GM12878 (cell line): ENCODE data around the gene TUBB1. TPM values are rescaled to one million over a fixed set of nuclear protein-coding genes. Genes with fewer than 3 reads are reported as not detected.
A peak's percentile ranks its signal among the peaks of the same experiment; 100 is the strongest.

Experiments
- ATAC-seq: fragments of 200-7000 bp; cut with Tn5 transposase; 3 replicates; pipeline ENCODE4 v1.9.1; 2020; ENCODE audit warnings: mild to moderate bottlenecking, moderate library complexity
- BruUV-seq: library from RNA; stranded (reverse); fragments of 400-500 nt; replicated peaks from 2 replicates; lab custom pipeline; 2021; lab: Mats Ljungman, UMichigan
- CTCF ChIA-PET: fragments of 300-600 bp; sonication (Branson Sonifier 250); formaldehyde crosslinking; extraction: SDS; loops from one replicate; lab custom pipeline; 2021; ENCODE audit warnings: inconsistent platforms; lab: Yijun Ruan, JAX
- POLR2A ChIA-PET: fragments of 350-600 bp; formaldehyde crosslinking; extraction: SDS; loops from one replicate; lab custom pipeline; 2021; ENCODE audit warnings: inconsistent platforms; lab: Charles Lee
- RAD21 ChIA-PET: fragments of 300-600 bp; sonication (Branson Sonifier 250); formaldehyde crosslinking; loops from one replicate; lab custom pipeline; 2023; ENCODE audit warnings: antibody characterized with exemption; ENCODE audit not compliant: unreplicated experiment; lab: Charles Lee
- SMC1A ChIA-PET: fragments of 300-600 bp; sonication (Branson Sonifier 250); formaldehyde crosslinking; loops from one replicate; lab custom pipeline; 2023; ENCODE audit not compliant: unreplicated experiment, uncharacterized antibody; lab: Charles Lee
- DNase-seq: peaks from one replicate; pipeline ENCODE4 v3.0.0-alpha.2; 2011; ENCODE audit warnings: low read depth, low spot score
- FAIRE-seq: peaks from 3 replicates; lab custom pipeline; 2011; peaks lifted over from hg19 to GRCh38; lab: Jason Lieb, UNC
- H2AFZ ChIP-seq: 2 replicates; pipeline ENCODE4 v1.6.0; 2011; ENCODE audit warnings: low read depth, low read length, control low read depth; ENCODE audit not compliant: control insufficient read depth
- H3K27ac ChIP-seq: 2 replicates; pipeline ENCODE4 v1.5.1; 2011; ENCODE audit warnings: control low read depth; ENCODE audit not compliant: control insufficient read depth, insufficient read depth
- H3K27me3 ChIP-seq, 2 experiments: replicated peaks in 1 of 2; 2 replicates each; pipeline versions ENCODE4 v1.6.0 to v1.6.1; 2011; ENCODE audit warnings: low read length in 1 of 2; ENCODE audit not compliant: control insufficient read depth in 2 of 2, insufficient read depth in 2 of 2
- H3K36me3 ChIP-seq, 2 experiments: 2 replicates each; pipeline ENCODE4 v1.5.1; 2011; ENCODE audit warnings: low read length in 1 of 2; ENCODE audit not compliant: control insufficient read depth in 2 of 2, insufficient read depth in 2 of 2
- H3K4me1 ChIP-seq: 2 replicates; pipeline ENCODE4 v1.6.1; 2011; ENCODE audit warnings: mild to moderate bottlenecking, low read length, moderate library complexity, mixed read lengths; ENCODE audit not compliant: control insufficient read depth, insufficient read depth
- H3K4me2 ChIP-seq: 2 replicates; pipeline ENCODE4 v1.6.0; 2011; ENCODE audit warnings: control low read depth; ENCODE audit not compliant: control insufficient read depth, insufficient read depth
- H3K4me3 ChIP-seq: fragments of 200-600 bp; sonication (generic); 2 replicates; pipeline ENCODE4 v1.5.1; 2016
- H3K79me2 ChIP-seq: 2 replicates; pipeline ENCODE4 v1.6.0; 2011; ENCODE audit warnings: low read length; ENCODE audit not compliant: control insufficient read depth, insufficient read depth
- H3K9ac ChIP-seq: 2 replicates; pipeline ENCODE4 v1.8.0; 2011; ENCODE audit warnings: low read length, control low read depth, mixed read lengths; ENCODE audit not compliant: control insufficient read depth, insufficient read depth
- H3K9me3 ChIP-seq: replicated peaks from 3 replicates; pipeline ENCODE4 v1.5.1; 2011; ENCODE audit warnings: mild to moderate bottlenecking, low read length; ENCODE audit not compliant: control insufficient read depth, insufficient read depth
- H4K20me1 ChIP-seq: 2 replicates; pipeline ENCODE4 v1.6.0; 2011; ENCODE audit not compliant: control insufficient read depth, insufficient read depth
- CBX5 ChIP-seq: sonication (generic); IDR thresholded peaks from 2 replicates; pipeline ENCODE4 v1.6.1; 2016; ENCODE audit warnings: low read depth, moderate library complexity, mild to moderate bottlenecking, inconsistent platforms
- CUX1 ChIP-seq: IDR thresholded peaks from 2 replicates; pipeline ENCODE4 v1.6.1; 2012; ENCODE audit warnings: improper control_type of control experiment, low read depth, low read length; ENCODE audit not compliant: insufficient replicate concordance
- IRF5 ChIP-seq: fragments of 450-650 bp; IDR thresholded peaks from 2 replicates; pipeline ENCODE4 v1.6.1; 2017; ENCODE audit warnings: borderline replicate concordance
- NFYA ChIP-seq: IDR thresholded peaks from 2 replicates; pipeline ENCODE4 v1.6.1; 2011; ENCODE audit warnings: low read depth, mild to moderate bottlenecking, low read length, improper control_type of control experiment, borderline replicate concordance
- PBX3 ChIP-seq: IDR thresholded peaks from 2 replicates; pipeline ENCODE4 v1.6.1; 2011; ENCODE audit warnings: mild to moderate bottlenecking, low read depth, low read length, moderate library complexity; ENCODE audit not compliant: insufficient replicate concordance
- RBBP5 ChIP-seq: fragments of 200-600 bp; sonication (generic); conservative IDR thresholded peaks from 2 replicates; pipeline ENCODE4 v1.6.1; 2016
- WGBS: methylation state at CpG from one replicate; pipeline ENCODE4 v1.1.6; 2016; ENCODE audit warnings: low lambda C conversion rate; ENCODE audit not compliant: insufficient replicate concordance, insufficient coverage; ENCODE audit errors: missing lambda C conversion rate; 5-methylcytosine and 5-hydroxymethylcytosine counted together
- in situ Hi-C: fragments of 300-500 bp; cut with MboI; formaldehyde crosslinking; loops from 9 replicates; pipeline ENCODE4 v1.14.3; 2018; ENCODE audit warnings: mixed read lengths
- intact Hi-C: fragments of 100-400 bp; cut with micrococcal nuclease; formaldehyde crosslinking; loops from one replicate; pipeline ENCODE4 v1.14.2; 2022; ENCODE audit not compliant: unreplicated experiment
- polyA plus RNA-seq, 11 experiments: library from polyadenylated mRNA; depleted of rRNA in 4 of 11; unstranded in 6 of 11; stranded (reverse) in 5 of 11; fragments of >200 nt; fragmentation: Nextera tagmentation in 4 of 11; fragmentation: Illumina TruSeq in 1 of 11; extraction: Ambion mirVana in 4 of 11; extraction: Trizol in 1 of 11; gene quantifications; 1 replicate in 1 of 11; 2 replicates in 10 of 11; pipeline versions ENCODE4 v1.2.1 to v1.2.3, GENCODE V29; 2011 to 2016; ENCODE audit warnings: inconsistent platforms in 2 of 11, missing spikeins in 2 of 11, low read depth in 1 of 11
- total RNA-seq, 4 experiments: library from RNA; depleted of rRNA in 3 of 4; stranded (reverse); fragments of >200 nt in 3 of 4; fragmentation: Illumina TruSeq in 1 of 4; extraction: Trizol in 1 of 4; gene quantifications; 2 replicates each; pipeline versions ENCODE4 v1.2.1 to v1.2.3, GENCODE V29; 2013 to 2021

Gene TUBB1
- total and polyA plus RNA-seq, 10 of the 15 experiments (the other 5 are each of a cell fraction or from before 2014, with no cell fraction given): 0.02 to 0.20 (median 0.06) TPM; not detected in 3

- no peak overlapping the region for H3K27ac ChIP-seq
- H3K9me3 ChIP-seq: peaks cover 2% of the 10 kb centered on the region; the same call in 2 of the 3 replicates
- BruUV-seq: no TSS peak
- ATAC-seq (no peak), DNase-seq (no peak), FAIRE-seq (no peak)
- no peak overlapping the region for H2AFZ ChIP-seq
- no peaks in the 10 kb centered on the region for H3K27me3 ChIP-seq
- POLR2A ChIA-PET: no interaction called here
- no peak overlapping the region for H3K4me2 ChIP-seq
- 55% methylated on average over 1 of the region's 1 CpG for WGBS
- H3K4me1 ChIP-seq: peaks cover 28% of the 10 kb centered on the region
- H3K79me2 ChIP-seq: no peaks in the 10 kb centered on the region
- no peak overlapping the region for H3K9ac ChIP-seq
- intact Hi-C loops (no loop called here), in situ Hi-C loops (no loop called here)
- SMC1A ChIA-PET: interaction anchor here (1.4 kb wide), 1 partner anchor 105 kb away, joined by 4 read pairs; no protein-coding TSS in a partner anchor
- H3K4me3 ChIP-seq: no peak overlapping the region
- no peaks in the 10 kb centered on the region for H4K20me1 ChIP-seq
- TF ChIP-seq NFYA (no peak), CBX5 (0 out of 2 replicates have a peak, but pooled peaks have one; percentile 24)
- H3K36me3 ChIP-seq: no peaks in the 10 kb centered on the region
- RAD21 ChIA-PET: no interaction called here
- CTCF ChIA-PET: no interaction called here
Observed at GRCh38 chr20:58975353-58975752, 43.9 kb upstream of the TUBB1 start.

GRCh38 chr20:58976061-58976730 lies 43.0 kb upstream of the TUBB1 start:
- FAIRE-seq (no peak), DNase-seq (no peak), ATAC-seq (peak; percentile 74)
- BruUV-seq: no TSS peak
- Histone ChIP-seq H3K9ac (no peak overlapping the region), H3K4me1 (peaks cover 28% of the 10 kb centered on the region), H3K27ac (no peak overlapping the region), H3K79me2 (peaks cover 3% of the 10 kb centered on the region; the same call in 1 of the 2 replicates), H4K20me1 (no peaks in the 10 kb centered on the region), H2AFZ (peak overlapping the region; percentile 20; the same call in 1 of the 2 replicates), H3K4me2 (no peak overlapping the region), H3K9me3 (peaks cover 2% of the 10 kb centered on the region; the same call in 2 of the 3 replicates), H3K36me3 (no peaks in the 10 kb centered on the region), H3K27me3 (no peaks in the 10 kb centered on the region), H3K4me3 (no peak overlapping the region)
- intact Hi-C loops: no loop called here
- CTCF ChIA-PET: interaction anchor here (1.0 kb wide), 1 partner anchor 38 kb away, joined by 4 read pairs; no protein-coding TSS in a partner anchor
- in situ Hi-C loops: no loop called here
- POLR2A ChIA-PET: interaction anchor here (0.7 kb wide), 1 partner anchor 69 kb away, joined by 5 read pairs; no protein-coding TSS in a partner anchor
- RAD21 ChIA-PET: interaction anchor here (3.8 kb wide), 1 partner anchor 68 kb away, joined by 25 read pairs; no protein-coding TSS in a partner anchor
- SMC1A ChIA-PET: interaction anchor here (1.2 to 2.0 kb wide), 3 partner anchors 29 to 106 kb away, joined by 3 to 5 read pairs (median 4); no protein-coding TSS in a partner anchor
- 41% methylated on average over 3 of the region's 3 CpGs for whole genome bisulfite sequencing
- TF ChIP-seq CUX1: no peak
- no peak for TF ChIP-seq RBBP5
- no peak for TF ChIP-seq PBX3
- no peak for TF ChIP-seq IRF5
